ENCODE measurements around the gene TMEM156.

DNA sequence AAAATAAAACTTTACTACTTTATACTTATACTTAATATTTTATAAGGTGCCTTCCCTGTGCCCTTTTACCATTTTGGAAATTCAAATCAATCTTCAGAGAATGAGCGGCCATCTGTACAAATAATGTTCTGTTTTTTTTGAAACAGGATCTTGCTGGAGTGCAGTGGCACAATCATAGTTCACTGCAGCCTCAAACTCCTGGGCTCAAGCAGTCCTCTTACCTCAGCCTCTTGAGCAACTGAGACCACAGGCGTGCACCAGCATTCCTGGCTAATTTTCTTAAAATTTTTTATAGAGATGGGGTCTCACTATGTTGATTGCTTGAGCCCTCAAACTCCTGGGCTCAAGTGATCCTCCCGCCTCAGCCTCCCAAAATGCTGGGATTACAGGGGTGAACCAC lies 111.1 kb downstream of the TMEM156 start:
- no peak for TF ChIP-seq EP300 (IDR thresholded peaks at IDR 0.05)
- TF ChIP-seq, protein P1, sequence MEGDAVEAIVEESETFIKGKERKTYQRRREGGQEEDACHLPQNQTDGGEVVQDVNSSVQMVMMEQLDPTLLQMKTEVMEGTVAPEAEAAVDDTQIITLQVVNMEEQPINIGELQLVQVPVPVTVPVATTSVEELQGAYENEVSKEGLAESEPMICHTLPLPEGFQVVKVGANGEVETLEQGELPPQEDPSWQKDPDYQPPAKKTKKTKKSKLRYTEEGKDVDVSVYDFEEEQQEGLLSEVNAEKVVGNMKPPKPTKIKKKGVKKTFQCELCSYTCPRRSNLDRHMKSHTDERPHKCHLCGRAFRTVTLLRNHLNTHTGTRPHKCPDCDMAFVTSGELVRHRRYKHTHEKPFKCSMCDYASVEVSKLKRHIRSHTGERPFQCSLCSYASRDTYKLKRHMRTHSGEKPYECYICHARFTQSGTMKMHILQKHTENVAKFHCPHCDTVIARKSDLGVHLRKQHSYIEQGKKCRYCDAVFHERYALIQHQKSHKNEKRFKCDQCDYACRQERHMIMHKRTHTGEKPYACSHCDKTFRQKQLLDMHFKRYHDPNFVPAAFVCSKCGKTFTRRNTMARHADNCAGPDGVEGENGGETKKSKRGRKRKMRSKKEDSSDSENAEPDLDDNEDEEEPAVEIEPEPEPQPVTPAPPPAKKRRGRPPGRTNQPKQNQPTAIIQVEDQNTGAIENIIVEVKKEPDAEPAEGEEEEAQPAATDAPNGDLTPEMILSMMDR (IDR thresholded peaks at IDR 0.05), result no peak
